KMS-11 (cell line): ENCODE measurements around the gene DTL.

Source experiments
- H2AFZ ChIP-seq: fragments of 200-600 bp; sonication (generic); 2 replicates; pipeline ENCODE4 v1.6.1; 2016; ENCODE audit warnings: antibody characterized with exemption, mixed run types, low read depth
- H3K27ac ChIP-seq: fragments of 200-600 bp; sonication (generic); 2 replicates; pipeline ENCODE4 v1.6.1; 2016; ENCODE audit warnings: mild to moderate bottlenecking, mixed run types
- H3K27me3 ChIP-seq: fragments of 200-600 bp; sonication (generic); 2 replicates; pipeline ENCODE4 v1.6.1; 2017; ENCODE audit warnings: mild to moderate bottlenecking, low read depth, mixed run types, moderate library complexity; ENCODE audit not compliant: insufficient read depth
- H3K36me3 ChIP-seq: fragments of 200-600 bp; sonication (generic); 2 replicates; pipeline ENCODE4 v1.6.1; 2017; ENCODE audit warnings: mild to moderate bottlenecking, mixed run types; ENCODE audit not compliant: insufficient read depth
- H3K4me1 ChIP-seq: fragments of 200-600 bp; sonication (generic); 2 replicates; pipeline ENCODE4 v1.6.1; 2016; ENCODE audit warnings: mild to moderate bottlenecking, low read depth, mixed run types; ENCODE audit not compliant: poor library complexity, severe bottlenecking
- H3K4me2 ChIP-seq: fragments of 200-600 bp; sonication (generic); 2 replicates; pipeline ENCODE4 v1.7.0; 2016; ENCODE audit warnings: mild to moderate bottlenecking, mixed run types
- H3K4me3 ChIP-seq: fragments of 200-600 bp; sonication (generic); IDR thresholded peaks from 2 replicates; pipeline ENCODE4 v1.6.1; 2017; ENCODE audit warnings: low read depth, low read length, mixed read lengths; ENCODE audit not compliant: insufficient read depth
- H3K79me2 ChIP-seq: fragments of 200-600 bp; sonication (generic); 2 replicates; pipeline ENCODE4 v1.6.1; 2016; ENCODE audit warnings: low read depth, mixed run types; ENCODE audit not compliant: insufficient read depth
- H3K9ac ChIP-seq: fragments of 200-600 bp; sonication (generic); 2 replicates; pipeline ENCODE4 v1.6.1; 2016; ENCODE audit warnings: mild to moderate bottlenecking, mixed run types
- H4K20me1 ChIP-seq: fragments of 200-600 bp; sonication (generic); 2 replicates; pipeline ENCODE4 v1.6.1; 2016; ENCODE audit warnings: mild to moderate bottlenecking, mixed run types; ENCODE audit not compliant: insufficient read depth
- TF ChIP-seq, protein P1 (sequence below): fragments of 200-600 bp; sonication (generic); conservative IDR thresholded peaks from 2 replicates; pipeline ENCODE4 v1.6.1; 2017; ENCODE audit warnings: low read depth, mild to moderate bottlenecking, antibody characterized with exemption, low read length, moderate library complexity, mixed read lengths

DTL gene

DNA sequence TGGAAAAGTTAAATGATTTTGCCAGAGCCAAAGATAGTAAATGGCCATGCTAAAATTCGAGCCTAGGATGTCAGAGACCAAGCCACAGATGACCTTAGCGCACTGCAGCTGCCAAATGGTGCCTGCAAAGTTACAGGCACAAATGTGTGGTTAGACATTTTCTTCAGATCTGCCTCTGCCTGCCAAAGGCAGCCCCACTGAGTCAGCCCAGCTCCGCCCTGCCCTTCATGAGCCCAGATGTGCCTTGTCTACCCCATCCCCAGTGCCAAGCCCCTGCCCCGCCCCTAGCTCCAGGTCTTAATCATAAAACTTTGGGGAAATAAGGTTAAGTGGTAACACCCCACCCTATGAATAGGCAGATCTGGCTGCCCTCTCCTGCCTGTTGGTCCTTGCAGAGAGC is 105.9 kb downstream of the DTL start:
- H3K4me1 ChIP-seq, result no peaks in the 10 kb centered on the region
- no peaks in the 10 kb centered on the region for H3K79me2 ChIP-seq
- TF ChIP-seq, protein P1, sequence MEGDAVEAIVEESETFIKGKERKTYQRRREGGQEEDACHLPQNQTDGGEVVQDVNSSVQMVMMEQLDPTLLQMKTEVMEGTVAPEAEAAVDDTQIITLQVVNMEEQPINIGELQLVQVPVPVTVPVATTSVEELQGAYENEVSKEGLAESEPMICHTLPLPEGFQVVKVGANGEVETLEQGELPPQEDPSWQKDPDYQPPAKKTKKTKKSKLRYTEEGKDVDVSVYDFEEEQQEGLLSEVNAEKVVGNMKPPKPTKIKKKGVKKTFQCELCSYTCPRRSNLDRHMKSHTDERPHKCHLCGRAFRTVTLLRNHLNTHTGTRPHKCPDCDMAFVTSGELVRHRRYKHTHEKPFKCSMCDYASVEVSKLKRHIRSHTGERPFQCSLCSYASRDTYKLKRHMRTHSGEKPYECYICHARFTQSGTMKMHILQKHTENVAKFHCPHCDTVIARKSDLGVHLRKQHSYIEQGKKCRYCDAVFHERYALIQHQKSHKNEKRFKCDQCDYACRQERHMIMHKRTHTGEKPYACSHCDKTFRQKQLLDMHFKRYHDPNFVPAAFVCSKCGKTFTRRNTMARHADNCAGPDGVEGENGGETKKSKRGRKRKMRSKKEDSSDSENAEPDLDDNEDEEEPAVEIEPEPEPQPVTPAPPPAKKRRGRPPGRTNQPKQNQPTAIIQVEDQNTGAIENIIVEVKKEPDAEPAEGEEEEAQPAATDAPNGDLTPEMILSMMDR, result no peak
- no peaks in the 10 kb centered on the region for H4K20me1 ChIP-seq
- no peak overlapping the region for H2AFZ ChIP-seq
- no peak overlapping the region for H3K9ac ChIP-seq
- H3K36me3 ChIP-seq, result no peaks in the 10 kb centered on the region
- no peak overlapping the region for H3K4me2 ChIP-seq
- H3K27ac ChIP-seq, result no peak overlapping the region
- no peaks in the 10 kb centered on the region for H3K27me3 ChIP-seq
- no peak overlapping the region for H3K4me3 ChIP-seq

DNA sequence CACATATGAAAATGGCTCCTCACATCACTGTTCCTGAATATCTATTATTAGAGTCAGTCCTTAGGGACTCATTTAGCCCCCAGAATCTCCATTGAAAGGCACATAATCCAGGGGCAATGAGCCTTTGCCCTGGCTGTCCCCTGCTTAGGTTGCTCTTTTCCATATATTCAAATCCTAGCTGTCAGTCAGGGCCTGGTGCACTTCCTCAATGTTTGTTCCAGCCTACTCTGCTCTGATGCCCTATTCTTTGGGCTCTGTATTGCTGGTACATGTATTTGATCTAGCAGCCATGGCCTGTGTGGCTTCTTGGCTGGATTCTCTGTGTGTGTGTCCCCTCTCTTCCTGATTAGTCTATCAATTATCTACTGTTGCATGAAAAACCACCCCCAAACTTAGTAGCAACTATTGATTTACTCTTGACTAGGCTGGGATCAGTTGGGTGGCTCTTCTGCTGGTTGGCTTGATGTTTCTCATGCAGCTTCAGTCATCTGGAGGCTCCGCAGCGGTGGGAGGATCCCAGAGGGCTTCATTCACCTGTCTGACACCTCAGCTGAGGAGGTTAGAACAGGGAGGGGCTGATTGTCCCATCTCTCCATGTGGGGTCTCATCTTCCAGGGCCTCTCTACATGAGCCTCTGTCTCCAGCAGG is 107.5 kb downstream of the DTL start:
- H4K20me1 ChIP-seq, result no peaks in the 10 kb centered on the region
- H3K36me3 ChIP-seq, result no peaks in the 10 kb centered on the region
- no peak overlapping the region for H2AFZ ChIP-seq
- no peak overlapping the region for H3K4me3 ChIP-seq
- H3K4me1 ChIP-seq, result no peaks in the 10 kb centered on the region
- TF ChIP-seq, protein P1, result no peak
- no peaks in the 10 kb centered on the region for H3K27me3 ChIP-seq
- no peak overlapping the region for H3K9ac ChIP-seq
- no peak overlapping the region for H3K4me2 ChIP-seq
- no peak overlapping the region for H3K27ac ChIP-seq
- H3K79me2 ChIP-seq, result no peaks in the 10 kb centered on the region

DNA sequence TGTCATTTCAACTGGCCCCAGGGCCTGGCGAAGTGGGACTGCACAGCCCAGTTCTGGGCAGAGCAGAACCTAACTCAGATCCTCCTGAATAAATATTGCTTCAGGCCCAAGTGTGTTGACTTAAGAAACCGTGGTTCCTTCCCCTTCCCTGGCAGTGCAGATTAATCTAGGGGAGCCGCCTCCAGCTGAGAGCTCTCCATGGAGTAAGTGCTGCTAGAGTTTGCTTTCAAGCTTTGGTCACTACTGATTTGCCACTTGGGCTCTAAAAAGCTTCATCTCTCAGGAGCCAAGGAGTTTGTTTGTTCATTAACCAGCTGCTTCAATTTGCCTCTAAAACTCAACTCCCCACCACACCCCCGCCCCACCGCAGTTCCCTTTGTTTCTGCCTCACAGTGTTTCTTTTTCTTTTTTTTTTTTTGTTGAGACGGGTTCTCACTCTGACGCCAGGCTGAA is 112.1 kb downstream of the DTL start:
- H3K36me3 ChIP-seq, result no peaks in the 10 kb centered on the region
- no peak overlapping the region for H3K27ac ChIP-seq
- no peak overlapping the region for H2AFZ ChIP-seq
- H3K4me2 ChIP-seq, result no peak overlapping the region
- TF ChIP-seq, protein P1, result no peak
- H3K79me2 ChIP-seq, result no peaks in the 10 kb centered on the region
- H3K9ac ChIP-seq, result no peak overlapping the region
- H3K27me3 ChIP-seq, result no peaks in the 10 kb centered on the region
- no peak overlapping the region for H3K4me3 ChIP-seq
- no peaks in the 10 kb centered on the region for H4K20me1 ChIP-seq
- H3K4me1 ChIP-seq, result no peaks in the 10 kb centered on the region

DNA sequence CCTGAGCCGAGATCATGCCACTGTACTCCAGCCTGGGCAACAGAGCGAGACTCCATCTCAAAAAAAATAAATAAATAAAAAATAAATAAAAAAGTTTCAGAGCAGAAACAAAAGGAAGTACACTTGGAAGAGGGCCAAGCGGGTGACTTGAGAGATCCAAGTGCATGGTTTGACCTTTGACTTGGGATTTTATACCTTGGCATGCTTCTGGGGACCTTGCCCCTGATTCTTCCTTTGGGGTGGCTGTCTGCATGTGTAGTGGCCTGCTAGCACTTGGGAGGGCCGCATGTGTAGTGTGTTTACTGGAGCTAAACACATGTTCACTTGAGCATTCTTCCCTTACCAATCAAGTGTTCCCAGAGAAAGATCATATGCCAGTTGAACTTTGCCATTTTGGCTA is 114.0 kb downstream of the DTL start:
- no peak overlapping the region for H3K4me2 ChIP-seq
- H3K9ac ChIP-seq, result no peak overlapping the region
- H3K36me3 ChIP-seq, result no peaks in the 10 kb centered on the region
- H3K27me3 ChIP-seq, result no peaks in the 10 kb centered on the region
- no peak overlapping the region for H2AFZ ChIP-seq
- no peak overlapping the region for H3K27ac ChIP-seq
- no peaks in the 10 kb centered on the region for H3K79me2 ChIP-seq
- TF ChIP-seq, protein P1, result no peak
- H3K4me3 ChIP-seq, result no peak overlapping the region
- H4K20me1 ChIP-seq, result no peaks in the 10 kb centered on the region
- H3K4me1 ChIP-seq, result no peaks in the 10 kb centered on the region
